CD4-positive, alpha-beta T cell (primary cell): ENCODE data around the gene AP1S3. TPM values are rescaled to one million over a fixed set of nuclear protein-coding genes. Genes with fewer than 3 reads are reported as not detected.
A peak's percentile ranks its signal among the peaks of the same experiment; 100 is the strongest.

Source experiments
- ATAC-seq: fragments of 200-7000 bp; cut with Tn5 transposase; one replicate; pipeline ENCODE4 v1.10.0; 2022; ENCODE audit warnings: mild to moderate bottlenecking; ENCODE audit not compliant: poor library complexity
- CTCF ChIA-PET: fragments of 350-600 bp; sonication (Branson Sonifier 250); formaldehyde crosslinking; loops from one replicate; lab custom pipeline; 2021; ENCODE audit warnings: antibody characterized with exemption, inconsistent platforms; lab: Charles Lee
- POLR2A ChIA-PET: fragments of 350-600 bp; sonication (Branson Sonifier 250); formaldehyde crosslinking; loops from one replicate; lab custom pipeline; 2021; ENCODE audit warnings: antibody characterized with exemption, inconsistent platforms; lab: Charles Lee
- DNase-seq, 14 experiments: peaks; one replicate each; pipeline ENCODE4 v3.0.0-alpha.2; 2013 to 2020; ENCODE audit warnings: mixed read lengths in 2 of 14
- H3K27ac ChIP-seq, 2 donors: one replicate each; pipeline versions ENCODE4 v1.5.1 to v1.7.0; 2013; ENCODE audit warnings: low read length in 2 of 2, low read depth in 1 of 2, mild to moderate bottlenecking in 1 of 2
- H3K27me3 ChIP-seq, 2 experiments: 1 replicate in 1 of 2; 2 replicates in 1 of 2; pipeline versions ENCODE4 v1.6.1 to v1.7.0; 2013; ENCODE audit warnings: low read length in 2 of 2, control low read depth in 1 of 2, mild to moderate bottlenecking in 1 of 2, moderate library complexity in 1 of 2; ENCODE audit not compliant: insufficient read depth in 2 of 2, control insufficient read depth in 1 of 2
- H3K36me3 ChIP-seq: one replicate; pipeline ENCODE4 v1.6.1; 2013; ENCODE audit warnings: low read length, control low read depth; ENCODE audit not compliant: insufficient read depth
- H3K4me1 ChIP-seq: one replicate; pipeline ENCODE4 v1.6.1; 2013; ENCODE audit warnings: low read length, control low read depth; ENCODE audit not compliant: insufficient read depth
- H3K4me3 ChIP-seq: one replicate; pipeline ENCODE4 v1.5.1; 2013; ENCODE audit warnings: mild to moderate bottlenecking, low read length, moderate library complexity
- H3K9me3 ChIP-seq, 2 experiments: 1 replicate in 1 of 2; 2 replicates in 1 of 2; pipeline versions ENCODE4 v1.6.1 to v1.7.0; 2013; ENCODE audit warnings: low read length in 2 of 2, mild to moderate bottlenecking in 2 of 2, control low read depth in 1 of 2, moderate library complexity in 1 of 2; ENCODE audit not compliant: control insufficient read depth in 1 of 2, insufficient read depth in 1 of 2
- H3K27ac Mint-ChIP-seq: one replicate; pipeline ENCODE4 v1.8.0; 2020; ENCODE audit warnings: mixed read lengths
- H3K27me3 Mint-ChIP-seq: one replicate; pipeline ENCODE4 v1.8.0; 2021; ENCODE audit warnings: mixed read lengths
- H3K36me3 Mint-ChIP-seq: one replicate; pipeline ENCODE4 v1.8.0; 2021; ENCODE audit warnings: low read depth, mixed read lengths
- H3K4me1 Mint-ChIP-seq: one replicate; pipeline ENCODE4 v1.8.0; 2021; ENCODE audit warnings: low read depth, mixed read lengths
- H3K4me3 Mint-ChIP-seq: one replicate; pipeline ENCODE4 v1.8.0; 2020; ENCODE audit warnings: mild to moderate bottlenecking, mixed read lengths
- H3K9me3 Mint-ChIP-seq: one replicate; pipeline ENCODE4 v1.8.0; 2020; ENCODE audit warnings: mixed read lengths
- intact Hi-C, 2 experiments: fragments of 100-400 bp; cut with DNase I in 1 of 2; cut with micrococcal nuclease in 1 of 2; formaldehyde crosslinking; loops; one replicate each; pipeline versions ENCODE4 v1.15.1 to v1.9.0; 2023 to 2025; cut with DNase I, micrococcal nuclease
- total RNA-seq, 174 experiments: library from RNA in 2 of 174; stranded (reverse) in 2 of 174; gene quantifications; one replicate each; pipeline ENCODE4 v1.2.3 and lab custom pipeline; 2021 to 2026
- TF ChIP-seq, protein P1 (sequence below): fragments of 200-600 bp; IDR thresholded peaks from one replicate; pipeline ENCODE4 v1.8.0; 2022; ENCODE audit warnings: antibody characterized with exemption, mild to moderate bottlenecking

The AP1S3 gene
- total RNA-seq, 2 experiments from 2014 or later: 0.50 to 0.71 TPM

DNA sequence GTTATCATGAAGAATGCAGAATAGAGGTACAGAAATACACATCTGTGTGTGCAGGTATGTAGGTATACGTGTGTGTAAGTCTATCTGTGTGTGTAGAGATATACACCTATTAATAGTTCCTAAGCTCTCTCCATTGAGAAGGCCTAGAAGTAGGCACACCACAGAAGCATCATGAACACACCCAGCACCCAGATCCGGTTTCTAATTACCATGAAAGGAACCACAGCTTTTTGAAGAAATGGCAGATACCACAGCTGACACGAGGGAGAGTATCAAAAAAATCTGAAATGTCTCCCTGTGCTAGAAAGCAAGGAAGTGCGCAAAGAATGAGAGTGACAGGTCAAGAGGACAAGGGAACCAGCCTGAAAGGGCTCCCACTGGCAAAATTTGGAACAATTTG is 27.7 kb upstream of the AP1S3 start:
- CTCF ChIA-PET: no interaction called here
- Histone ChIP-seq H3K4me3 (no peak overlapping the region), H3K27me3 (no peaks in the 10 kb centered on the region), H3K9me3 (no peaks in the 10 kb centered on the region), H3K4me1 (peaks cover 19% of the 10 kb centered on the region), H3K36me3 (peaks cover 2% of the 10 kb centered on the region), H3K27ac (no peak overlapping the region)
- intact Hi-C loops: loop anchor here in 1 of 2 experiments (1.0 kb wide), 1 partner anchor 28 kb away; the partner anchor contains the start of gene AP1S3
- Mint-ChIP-seq H3K36me3 (peaks cover 5% of the 10 kb centered on the region), H3K4me1 (peaks cover 22% of the 10 kb centered on the region), H3K9me3 (no peaks in the 10 kb centered on the region), H3K27ac (peak overlapping the region; percentile 0), H3K27me3 (no peaks in the 10 kb centered on the region), H3K4me3 (peak overlapping the region; percentile 11)
- ATAC-seq (peak; percentile 95), DNase-seq (peak in 7 of 14 experiments; percentile 2 to 87 (median 31))
- TF ChIP-seq, protein P1, sequence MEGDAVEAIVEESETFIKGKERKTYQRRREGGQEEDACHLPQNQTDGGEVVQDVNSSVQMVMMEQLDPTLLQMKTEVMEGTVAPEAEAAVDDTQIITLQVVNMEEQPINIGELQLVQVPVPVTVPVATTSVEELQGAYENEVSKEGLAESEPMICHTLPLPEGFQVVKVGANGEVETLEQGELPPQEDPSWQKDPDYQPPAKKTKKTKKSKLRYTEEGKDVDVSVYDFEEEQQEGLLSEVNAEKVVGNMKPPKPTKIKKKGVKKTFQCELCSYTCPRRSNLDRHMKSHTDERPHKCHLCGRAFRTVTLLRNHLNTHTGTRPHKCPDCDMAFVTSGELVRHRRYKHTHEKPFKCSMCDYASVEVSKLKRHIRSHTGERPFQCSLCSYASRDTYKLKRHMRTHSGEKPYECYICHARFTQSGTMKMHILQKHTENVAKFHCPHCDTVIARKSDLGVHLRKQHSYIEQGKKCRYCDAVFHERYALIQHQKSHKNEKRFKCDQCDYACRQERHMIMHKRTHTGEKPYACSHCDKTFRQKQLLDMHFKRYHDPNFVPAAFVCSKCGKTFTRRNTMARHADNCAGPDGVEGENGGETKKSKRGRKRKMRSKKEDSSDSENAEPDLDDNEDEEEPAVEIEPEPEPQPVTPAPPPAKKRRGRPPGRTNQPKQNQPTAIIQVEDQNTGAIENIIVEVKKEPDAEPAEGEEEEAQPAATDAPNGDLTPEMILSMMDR: no peak
- POLR2A ChIA-PET: no interaction called here

DNA sequence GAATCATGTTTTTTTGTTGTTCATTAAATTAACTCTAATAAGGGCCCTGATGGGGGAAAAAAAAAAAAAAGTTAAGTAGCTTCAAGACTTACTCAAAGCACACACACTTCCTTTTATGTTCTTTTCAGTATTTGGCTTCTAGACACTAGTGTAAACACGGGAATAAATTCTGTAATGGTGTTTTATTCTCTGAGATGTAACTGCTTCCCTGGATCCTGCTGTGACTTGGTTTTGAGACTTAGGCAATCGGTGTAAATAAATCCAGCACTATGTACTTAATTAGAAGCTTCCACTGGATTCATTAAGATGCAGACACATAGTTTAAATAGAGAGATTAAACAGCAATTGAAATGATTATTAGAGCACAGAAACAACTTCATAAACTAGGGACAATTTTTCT is 26.1 kb upstream of the AP1S3 start:
- POLR2A ChIA-PET: no interaction called here
- Histone ChIP-seq H3K9me3 (no peaks in the 10 kb centered on the region), H3K36me3 (peaks cover 2% of the 10 kb centered on the region), H3K27me3 (no peaks in the 10 kb centered on the region), H3K4me1 (peaks cover 19% of the 10 kb centered on the region), H3K4me3 (no peak overlapping the region), H3K27ac (no peak overlapping the region)
- no peak for DNase-seq
- Mint-ChIP-seq H3K4me1 (peaks cover 22% of the 10 kb centered on the region), H3K27ac (no peak overlapping the region), H3K4me3 (no peak overlapping the region), H3K27me3 (no peaks in the 10 kb centered on the region), H3K36me3 (no peaks in the 10 kb centered on the region), H3K9me3 (no peaks in the 10 kb centered on the region)
- intact Hi-C loops: no loop called here
- TF ChIP-seq, protein P1: no peak
- CTCF ChIA-PET: no interaction called here
- no peak for ATAC-seq

DNA sequence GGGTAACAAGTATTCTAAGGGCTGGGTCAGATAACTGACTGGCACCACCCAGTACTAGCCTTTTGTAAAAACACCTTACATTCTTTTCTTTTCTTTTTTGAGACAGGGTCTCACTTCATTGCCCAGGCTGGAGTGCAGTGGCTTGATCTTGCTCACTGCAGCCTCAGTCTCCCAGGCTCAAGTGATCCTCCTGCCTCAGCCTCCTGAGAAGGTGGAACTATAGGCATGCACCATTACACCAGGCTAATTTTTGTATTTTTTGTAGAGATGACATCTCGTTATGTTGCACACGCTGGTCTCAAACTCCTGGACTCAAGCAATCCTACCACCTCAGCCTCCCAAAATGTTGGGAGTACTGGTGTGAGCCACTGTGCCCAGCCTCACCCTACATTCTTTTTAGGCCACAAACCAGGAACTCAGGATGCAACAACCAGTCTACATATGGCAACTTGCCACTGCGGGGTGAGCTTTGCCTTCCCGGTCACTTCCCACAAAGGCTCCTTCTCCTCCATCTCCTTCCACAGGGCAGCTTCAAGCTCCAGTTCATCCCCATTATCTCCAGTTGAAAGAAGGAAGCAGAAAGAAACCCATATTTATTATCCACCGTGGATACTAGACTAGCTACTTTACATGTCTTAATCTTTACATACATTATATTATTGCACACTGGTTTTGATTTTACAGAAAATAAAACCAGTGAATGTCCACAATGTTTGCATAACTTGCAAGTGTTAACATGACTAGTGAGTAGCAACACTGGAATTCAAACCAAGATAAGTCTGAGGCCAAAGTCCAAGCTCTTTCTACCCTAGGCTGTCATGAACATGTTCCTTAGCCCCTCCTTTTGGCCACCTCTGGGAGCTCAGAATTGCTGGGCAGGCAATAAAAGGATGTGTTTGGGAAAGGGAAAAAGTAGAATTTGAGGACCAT is 23.7 kb upstream of the AP1S3 start:
- Mint-ChIP-seq H3K4me3 (no peak overlapping the region), H3K36me3 (no peaks in the 10 kb centered on the region), H3K27ac (no peak overlapping the region), H3K9me3 (no peaks in the 10 kb centered on the region), H3K4me1 (peaks cover 15% of the 10 kb centered on the region), H3K27me3 (no peaks in the 10 kb centered on the region)
- intact Hi-C loops: no loop called here
- Histone ChIP-seq H3K27me3 (no peaks in the 10 kb centered on the region), H3K27ac (no peak overlapping the region), H3K4me1 (peaks cover 18% of the 10 kb centered on the region), H3K9me3 (no peaks in the 10 kb centered on the region), H3K36me3 (no peaks in the 10 kb centered on the region), H3K4me3 (no peak overlapping the region)
- ATAC-seq: no peak
- ChIA-PET CTCF (interaction anchor here (0.6 kb wide), 1 partner anchor 48 kb away, joined by 3 read pairs; no protein-coding TSS in a partner anchor), POLR2A (no interaction called here)
- DNase-seq: no peak
- TF ChIP-seq, protein P1: no peak
